IMR-90 (cell line): ENCODE measurements around the gene CRYZL1. TPM values are rescaled to one million over a fixed set of nuclear protein-coding genes. Genes with fewer than 3 reads are reported as not detected.
A peak's percentile ranks its signal among the peaks of the same experiment; 100 is the strongest.

Source experiments
- ATAC-seq: fragments of 200-7000 bp; cut with Tn5 transposase; 2 replicates; pipeline ENCODE4 v1.9.1; 2020; ENCODE audit warnings: low read depth, mild to moderate bottlenecking, moderate library complexity
- BruUV-seq: library from RNA; stranded (reverse); fragments of 400-500 nt; replicated peaks from 2 replicates; lab custom pipeline; 2021; lab: Mats Ljungman, UMichigan
- CTCF ChIA-PET: fragments of 300-600 bp; formaldehyde crosslinking; extraction: SDS; loops from one replicate; lab custom pipeline; 2021; ENCODE audit warnings: antibody characterized with exemption; lab: Yijun Ruan, JAX
- POLR2A ChIA-PET: fragments of 300-600 bp; sonication (Branson Sonifier 250); formaldehyde crosslinking; loops from one replicate; lab custom pipeline; 2022; ENCODE audit warnings: antibody characterized with exemption; ENCODE audit not compliant: unreplicated experiment; lab: Charles Lee
- DNase-seq: peaks from one replicate; pipeline ENCODE4 v3.0.0; 2013
- H2AFZ ChIP-seq: replicated peaks from 2 replicates; pipeline ENCODE3; 2013; ENCODE audit warnings: low read length, mild to moderate bottlenecking; ENCODE audit not compliant: poor library complexity
- H2AK5ac ChIP-seq: 2 replicates; pipeline ENCODE4 v1.6.1; 2013; ENCODE audit warnings: low read depth, low read length, inconsistent platforms
- H2AK9ac ChIP-seq: replicated peaks from 2 replicates; pipeline ENCODE3; 2013; ENCODE audit warnings: mild to moderate bottlenecking, low read depth, low read length, moderate library complexity; ENCODE audit not compliant: poor library complexity
- H2BK120ac ChIP-seq: 2 replicates; pipeline ENCODE4 v1.6.1; 2013; ENCODE audit warnings: low read depth, low read length, inconsistent platforms
- H2BK15ac ChIP-seq: 3 replicates; pipeline ENCODE4 v1.6.1; 2013; ENCODE audit warnings: low read depth, low read length, inconsistent platforms
- H2BK20ac ChIP-seq: 2 replicates; pipeline ENCODE4 v1.6.1; 2013; ENCODE audit warnings: low read depth, mild to moderate bottlenecking, inconsistent platforms, low read length, moderate library complexity
- H2BK5ac ChIP-seq: 2 replicates; pipeline ENCODE4 v1.6.1; 2013; ENCODE audit warnings: mild to moderate bottlenecking, low read depth, low read length, inconsistent platforms; ENCODE audit not compliant: poor library complexity, severe bottlenecking
- H3K14ac ChIP-seq: replicated peaks from 2 replicates; pipeline ENCODE4 v1.6.1; 2013; ENCODE audit warnings: low read depth, low read length, inconsistent platforms
- H3K18ac ChIP-seq: 2 replicates; pipeline ENCODE4 v1.6.1; 2013; ENCODE audit warnings: low read depth, low read length, control low read depth
- H3K23ac ChIP-seq: 2 replicates; pipeline ENCODE4 v1.6.1; 2013; ENCODE audit warnings: low read depth, low read length, inconsistent platforms
- H3K27ac ChIP-seq: 2 replicates; pipeline ENCODE4 v1.5.1; 2013; ENCODE audit warnings: mild to moderate bottlenecking, control low read depth, low read length; ENCODE audit not compliant: insufficient read depth
- H3K27me3 ChIP-seq: 2 replicates; pipeline ENCODE4 v1.6.1; 2013; ENCODE audit warnings: low read length; ENCODE audit not compliant: control insufficient read depth, insufficient read depth
- H3K36me3 ChIP-seq: 2 replicates; pipeline ENCODE4 v1.6.1; 2013; ENCODE audit warnings: low read length, mixed read lengths; ENCODE audit not compliant: control insufficient read depth, insufficient read depth
- H3K4ac ChIP-seq: 2 replicates; pipeline ENCODE4 v1.6.1; 2013; ENCODE audit warnings: low read depth, low read length, inconsistent platforms
- H3K4me1 ChIP-seq: 2 replicates; pipeline ENCODE4 v1.6.1; 2013; ENCODE audit warnings: low read length, mixed read lengths; ENCODE audit not compliant: control insufficient read depth, insufficient read depth
- H3K4me2 ChIP-seq: 2 replicates; pipeline ENCODE4 v1.6.1; 2013; ENCODE audit warnings: low read depth, mild to moderate bottlenecking, control low read depth, low read length, moderate library complexity
- H3K4me3 ChIP-seq: 2 replicates; pipeline ENCODE4 v1.5.1; 2013; ENCODE audit warnings: low read depth, mild to moderate bottlenecking, control low read depth, low read length, moderate library complexity; ENCODE audit not compliant: insufficient read depth
- H3K56ac ChIP-seq: 2 replicates; pipeline ENCODE4 v1.6.1; 2013; ENCODE audit warnings: low read length, inconsistent platforms; ENCODE audit not compliant: insufficient read depth; ENCODE audit errors: extremely low read depth
- H3K79me1 ChIP-seq, 2 experiments: 2 replicates each; pipeline ENCODE4 v1.6.1; 2013; ENCODE audit warnings: low read length in 2 of 2, inconsistent platforms in 1 of 2, low read depth in 1 of 2
- H3K9ac ChIP-seq: 2 replicates; pipeline ENCODE4 v1.6.1; 2013; ENCODE audit warnings: low read depth, low read length, control low read depth
- H3K9me1 ChIP-seq: 2 replicates; pipeline ENCODE4 v1.6.1; 2013; ENCODE audit warnings: low read length, inconsistent platforms; ENCODE audit not compliant: insufficient read depth
- H3K9me3 ChIP-seq: 2 replicates; pipeline ENCODE4 v1.6.1; 2013; ENCODE audit warnings: low read length; ENCODE audit not compliant: control insufficient read depth, insufficient read depth
- H4K20me1 ChIP-seq: 2 replicates; pipeline ENCODE4 v1.6.1; 2013; ENCODE audit warnings: low read length, inconsistent platforms; ENCODE audit not compliant: insufficient read depth
- H4K5ac ChIP-seq: 2 replicates; pipeline ENCODE4 v1.6.1; 2013; ENCODE audit warnings: mild to moderate bottlenecking, low read depth, low read length, control low read depth
- H4K8ac ChIP-seq, 2 experiments: 2 replicates each; pipeline ENCODE4 v1.6.1; 2013; ENCODE audit warnings: low read depth in 2 of 2, low read length in 2 of 2, control low read depth in 1 of 2, inconsistent platforms in 1 of 2
- H4K91ac ChIP-seq: 2 replicates; pipeline ENCODE4 v1.6.1; 2013; ENCODE audit warnings: low read depth, low read length, inconsistent platforms; ENCODE audit not compliant: insufficient read depth
- CEBPB ChIP-seq: IDR thresholded peaks from 2 replicates; pipeline ENCODE4 v1.6.1; 2012; ENCODE audit warnings: low read depth, low read length, improper control_type of control experiment
- CHD1 ChIP-seq: IDR thresholded peaks from 2 replicates; pipeline ENCODE4 v1.6.1; 2012; ENCODE audit warnings: low read depth, low read length, improper control_type of control experiment
- RCOR1 ChIP-seq: IDR thresholded peaks from 2 replicates; pipeline ENCODE4 v1.6.1; 2012; ENCODE audit warnings: mild to moderate bottlenecking, low read length, improper control_type of control experiment; ENCODE audit not compliant: insufficient replicate concordance
- whole genome bisulfite sequencing, 2 experiments: methylation state at CpG; one replicate each; pipeline versions ENCODE4 v1.1.5 to v1.1.7; 2013; ENCODE audit warnings: missing lambda C conversion rate in 2 of 2; ENCODE audit not compliant: insufficient read length in 1 of 2; ENCODE audit errors: extremely low coverage in 2 of 2; 5-methylcytosine and 5-hydroxymethylcytosine counted together
- dilution Hi-C: fragments of 300-500 bp; cut with HindIII; formaldehyde crosslinking; loops from one replicate; pipeline ENCODE4 v1.14.3; 2018; ENCODE audit warnings: low sequenced_read_pairs; ENCODE audit not compliant: unreplicated experiment
- in situ Hi-C: fragments of 300-500 bp; cut with MboI; formaldehyde crosslinking; loops from 3 replicates; pipeline ENCODE4 v1.14.3; 2019; ENCODE audit warnings: low sequenced_read_pairs, inconsistent platforms, mixed read lengths
- intact Hi-C: fragments of 100-400 bp; cut with micrococcal nuclease; formaldehyde crosslinking; loops from 2 replicates; pipeline ENCODE4 v1.10.0; 2022
- polyA plus RNA-seq, 3 experiments: library from polyadenylated mRNA; depleted of rRNA; stranded (reverse); fragments of >200 nt; gene quantifications; 2 replicates each; pipeline ENCODE4 v1.2.3, GENCODE V29; 2012; ENCODE audit warnings: low replicate concordance in 1 of 3
- total RNA-seq: library from RNA; depleted of rRNA; stranded (reverse); fragments of >200 nt; gene quantifications from 2 replicates; pipeline ENCODE4 v1.2.3, GENCODE V29; 2012

The CRYZL1 gene
- total and polyA plus RNA-seq, 2 of the 4 experiments (the other 2 are of a cell fraction), result 19.9 to 28.5 TPM

DNA sequence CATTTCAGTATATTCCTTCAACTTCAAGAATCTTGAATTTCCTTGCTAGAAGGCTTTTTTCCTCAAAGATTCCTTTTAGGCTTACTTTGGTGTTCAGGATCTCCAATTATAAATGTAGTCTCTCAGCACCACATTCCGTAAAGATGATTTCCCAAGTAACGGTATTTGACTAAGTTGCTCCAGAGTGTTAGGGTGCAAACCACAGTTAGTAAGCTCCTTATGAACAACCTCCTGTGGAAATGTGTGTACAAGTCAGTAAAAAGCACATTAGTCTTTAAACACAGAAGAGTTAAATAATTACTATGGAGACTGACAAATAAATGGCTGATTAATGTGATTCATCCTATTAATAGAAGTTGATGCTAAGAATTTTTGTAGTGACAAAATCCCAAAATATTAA is 63.3 kb downstream of the CRYZL1 start:
- dilution Hi-C loops, result no loop called here
- no CpG with 5 or more reads among the region's 2 CpGs for WGBS, 2 experiments

More for the DNA sequence above, 63.3 kb downstream of the CRYZL1 start:
- H2BK120ac ChIP-seq, result no peak overlapping the region
- no peak overlapping the region for H3K18ac ChIP-seq
- H3K9me1 ChIP-seq, result no peaks in the 10 kb centered on the region
- H3K27me3 ChIP-seq, result no peaks in the 10 kb centered on the region
- no peak overlapping the region for H2BK5ac ChIP-seq
- H4K5ac ChIP-seq, result no peak overlapping the region
- H2BK20ac ChIP-seq, result no peak overlapping the region
- no peak overlapping the region for H2AK5ac ChIP-seq
- no peak overlapping the region for H4K91ac ChIP-seq
- H3K4me1 ChIP-seq, result peaks cover 2% of the 10 kb centered on the region; the same call in 1 of the 2 replicates
- peaks cover 21% of the 10 kb centered on the region for H4K20me1 ChIP-seq
- no peak overlapping the region for H3K4ac ChIP-seq
- BruUV-seq, result no TSS peak
- H4K8ac ChIP-seq, result no peak overlapping the region
- no peak overlapping the region for H3K4me3 ChIP-seq
- in situ Hi-C loops, result no loop called here
- H3K14ac ChIP-seq, result no peak overlapping the region
- CTCF ChIA-PET, result no interaction called here
- no peak overlapping the region for H2BK15ac ChIP-seq
- H3K79me1 ChIP-seq, result peaks cover 0 to 28% of the 10 kb centered on the region in 2 experiments; a peak in 2 of 4 replicates
- peak; percentile 52; the same call in 1 of the 2 replicates for ATAC-seq
- peaks cover 30% of the 10 kb centered on the region for H3K36me3 ChIP-seq
- peak; percentile 76 for DNase-seq
- H3K9ac ChIP-seq, result no peak overlapping the region
- no peak overlapping the region for H2AFZ ChIP-seq
- no peak overlapping the region for H2AK9ac ChIP-seq
- H3K56ac ChIP-seq, result no peak overlapping the region
- TF ChIP-seq RCOR1 (no peak), CEBPB (peak; percentile 48; the same call in 1 of the 2 replicates), CHD1 (no peak)
- H3K4me2 ChIP-seq, result no peak overlapping the region
- intact Hi-C loops, result no loop called here
- no peaks in the 10 kb centered on the region for H3K9me3 ChIP-seq
- no peak overlapping the region for H3K23ac ChIP-seq
- no peak overlapping the region for H3K27ac ChIP-seq
- POLR2A ChIA-PET, result no interaction called here
